Osteoblast (primary cell): ENCODE measurements around the gene PTPN9. TPM values are rescaled to one million over a fixed set of nuclear protein-coding genes. Genes with fewer than 3 reads are reported as not detected.

Experiments
- DNase-seq: peaks from one replicate; pipeline ENCODE4 v3.0.0; 2011; ENCODE audit warnings: low spot score, mixed read lengths; ENCODE audit not compliant: insufficient read length; ENCODE audit errors: missing footprints
- H2AFZ ChIP-seq: 2 replicates; pipeline ENCODE4 v1.6.0; 2011; ENCODE audit warnings: mild to moderate bottlenecking, low read length
- H3K27ac ChIP-seq: 2 replicates; pipeline ENCODE4 v1.5.1; 2011; ENCODE audit warnings: mild to moderate bottlenecking, low read depth, low read length, moderate library complexity
- H3K27me3 ChIP-seq: 2 replicates; pipeline ENCODE4 v1.6.0; 2012; ENCODE audit warnings: mild to moderate bottlenecking, control low read depth, inconsistent platforms, low read length, moderate library complexity; ENCODE audit not compliant: insufficient read depth
- H3K36me3 ChIP-seq: 2 replicates; pipeline ENCODE4 v1.5.1; 2011; ENCODE audit warnings: mild to moderate bottlenecking, low read length, control low read depth, moderate library complexity; ENCODE audit not compliant: insufficient read depth
- H3K4me1 ChIP-seq: 2 replicates; pipeline ENCODE4 v1.5.1; 2011; ENCODE audit warnings: mild to moderate bottlenecking, low read length, control low read depth, moderate library complexity; ENCODE audit not compliant: insufficient read depth
- H3K4me2 ChIP-seq: 2 replicates; pipeline ENCODE4 v1.6.0; 2011; ENCODE audit warnings: mild to moderate bottlenecking, low read length; ENCODE audit not compliant: insufficient read depth
- H3K4me3 ChIP-seq: fragments of 200-600 bp; sonication (generic); 3 replicates; pipeline ENCODE4 v1.5.1; 2012; ENCODE audit warnings: mild to moderate bottlenecking, low read length, inconsistent platforms; ENCODE audit not compliant: insufficient read depth
- H3K79me2 ChIP-seq: 2 replicates; pipeline ENCODE4 v1.6.0; 2012; ENCODE audit warnings: mild to moderate bottlenecking, low read length, control low read depth, inconsistent platforms; ENCODE audit not compliant: insufficient read depth
- H3K9me3 ChIP-seq: 2 replicates; pipeline ENCODE4 v1.5.1; 2011; ENCODE audit warnings: low read depth, low read length, control low read depth
- H4K20me1 ChIP-seq: 2 replicates; pipeline ENCODE4 v1.6.0; 2012; ENCODE audit warnings: mild to moderate bottlenecking, low read length, control low read depth; ENCODE audit not compliant: insufficient read depth
- CTCF ChIP-seq: IDR thresholded peaks from 2 replicates; pipeline ENCODE4 v1.5.1; 2011; ENCODE audit warnings: mild to moderate bottlenecking, low read depth, low read length, moderate library complexity; ENCODE audit errors: extremely low read depth
- small RNA-seq: library from RNA; depleted of rRNA; stranded (forward); fragments of <200 nt; gene quantifications from one replicate; pipeline ENCODE3, GENCODE V24; 2012
- total RNA-seq: library from RNA; depleted of rRNA; stranded (reverse); fragments of >200 nt; gene quantifications from 2 replicates; pipeline ENCODE4 v1.2.3, GENCODE V29; 2012

The PTPN9 gene
- total RNA-seq, 1 donor: 23.9 TPM

- H3K27me3 ChIP-seq: no peaks in the 10 kb centered on the region
- no peaks in the 10 kb centered on the region for H3K9me3 ChIP-seq
- H3K4me1 ChIP-seq: peaks cover 4% of the 10 kb centered on the region
Measured at GRCh38 chr15:75425966-75426500, 153.1 kb downstream of the PTPN9 start.

GRCh38 chr15:75422554-75422953 lies 156.6 kb downstream of the PTPN9 start:
- no peaks in the 10 kb centered on the region for H3K27me3 ChIP-seq
- H2AFZ ChIP-seq: no peak overlapping the region
- H4K20me1 ChIP-seq: peaks cover 2% of the 10 kb centered on the region
- no peak overlapping the region for H3K27ac ChIP-seq
- H3K4me2 ChIP-seq: no peak overlapping the region
- H3K36me3 ChIP-seq: peaks cover 36% of the 10 kb centered on the region
- H3K79me2 ChIP-seq: peaks cover 23% of the 10 kb centered on the region
- H3K4me3 ChIP-seq: no peak overlapping the region
- H3K4me1 ChIP-seq: peaks cover 7% of the 10 kb centered on the region
- H3K9me3 ChIP-seq: no peaks in the 10 kb centered on the region
- TF ChIP-seq CTCF: no peak
- DNase-seq: no peak

More at GRCh38 chr15:75425966-75426500, 153.1 kb downstream of the PTPN9 start:
- H3K4me2 ChIP-seq: no peak overlapping the region
- TF ChIP-seq CTCF: no peak
- peaks cover 36% of the 10 kb centered on the region for H3K79me2 ChIP-seq
- peaks cover 4% of the 10 kb centered on the region for H4K20me1 ChIP-seq
- H3K27ac ChIP-seq: no peak overlapping the region
- no peak for DNase-seq
- no peak overlapping the region for H2AFZ ChIP-seq
- no peak overlapping the region for H3K4me3 ChIP-seq
- H3K36me3 ChIP-seq: peaks cover 49% of the 10 kb centered on the region

GRCh38 chr15:75420698-75421097 lies 158.4 kb downstream of the PTPN9 start:
- Histone ChIP-seq H3K4me3 (no peak overlapping the region), H3K27me3 (no peaks in the 10 kb centered on the region), H3K4me2 (no peak overlapping the region), H3K36me3 (peaks cover 28% of the 10 kb centered on the region), H3K79me2 (peaks cover 16% of the 10 kb centered on the region), H2AFZ (no peak overlapping the region), H3K27ac (no peak overlapping the region), H3K9me3 (no peaks in the 10 kb centered on the region), H4K20me1 (peaks cover 2% of the 10 kb centered on the region), H3K4me1 (peaks cover 7% of the 10 kb centered on the region)
- TF ChIP-seq CTCF: no peak
- DNase-seq: peak; percentile 83

GRCh38 chr15:75416584-75416983 lies 162.5 kb downstream of the PTPN9 start:
- peaks cover 13% of the 10 kb centered on the region for H3K79me2 ChIP-seq
- DNase-seq: no peak
- H2AFZ ChIP-seq: no peak overlapping the region
- peaks cover 2% of the 10 kb centered on the region for H4K20me1 ChIP-seq
- H3K27me3 ChIP-seq: no peaks in the 10 kb centered on the region
- no peak overlapping the region for H3K27ac ChIP-seq
- H3K9me3 ChIP-seq: no peaks in the 10 kb centered on the region
- no peak overlapping the region for H3K4me2 ChIP-seq
- peaks cover 25% of the 10 kb centered on the region for H3K36me3 ChIP-seq
- H3K4me3 ChIP-seq: no peak overlapping the region
- no peak for TF ChIP-seq CTCF
- peaks cover 7% of the 10 kb centered on the region for H3K4me1 ChIP-seq

Small RNA genes within 50 kb of the gene (small RNA-seq; reads per million reads assigned to genes)
- gene AC105036.1 (not detected), gene AC105036.2 (not detected)

Other genes starting within 250 kb of the PTPN9 start
- 67.2 and 68.4 TPM in 2 replicates for gene COMMD4, start 243.3 kb downstream of the PTPN9 start, total RNA-seq
- gene NEIL1, start 232.3 kb downstream of the PTPN9 start, total RNA-seq: 3.6 and 5.0 TPM in 2 replicates
- 123 and 142 TPM in 2 replicates for gene MAN2C1, start 210.7 kb downstream of the PTPN9 start, total RNA-seq
- gene SIN3A, start 127.6 kb downstream of the PTPN9 start, total RNA-seq: 34.5 and 36.2 TPM in 2 replicates
- gene SNUPN, start 46.4 kb upstream of the PTPN9 start, total RNA-seq: 30.4 and 30.9 TPM in 2 replicates
- gene IMP3, start 60.9 kb upstream of the PTPN9 start, total RNA-seq: 46.6 and 64.4 TPM in 2 replicates
- 38.0 and 39.8 TPM in 2 replicates for gene SNX33, start 68.6 kb upstream of the PTPN9 start, total RNA-seq
- gene CSPG4, start 133.5 kb upstream of the PTPN9 start, total RNA-seq: 11.5 and 20.3 TPM in 2 replicates